Stimulated activated CD4-positive, alpha-beta T cell treated with anti-CD3 and anti-CD28 coated beads, TNF-alpha, amount 100 ng/mL, for 4 hours (primary cell): ENCODE results near the gene AP2A2.

Experiments used
- DNase-seq, 3 experiments: peaks; one replicate each; pipeline ENCODE4 v3.0.0-alpha.2; 2020; ENCODE audit warnings: low read depth in 3 of 3

Gene AP2A2

DNA sequence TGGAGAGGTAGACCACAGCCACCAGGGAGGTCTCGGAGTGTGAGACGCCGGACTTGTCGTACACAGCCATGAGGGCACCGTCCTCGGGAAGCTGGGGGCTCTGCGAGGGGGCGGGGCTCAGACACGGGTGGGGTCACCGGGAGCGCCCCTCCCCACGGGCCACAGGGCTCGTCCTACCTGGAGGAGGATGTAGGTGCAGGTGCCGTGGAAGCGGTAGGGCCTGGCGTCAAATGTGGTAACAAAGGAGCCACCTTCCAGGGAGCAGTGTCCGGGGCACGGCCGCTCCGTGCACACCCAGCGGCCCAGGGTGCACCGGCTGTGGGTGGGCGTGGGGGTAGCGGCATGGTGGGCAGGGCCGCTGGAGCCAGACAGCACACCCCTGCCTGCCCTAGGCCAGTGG is 103.4 kb downstream of the AP2A2 start:
- no peak for DNase-seq

DNA sequence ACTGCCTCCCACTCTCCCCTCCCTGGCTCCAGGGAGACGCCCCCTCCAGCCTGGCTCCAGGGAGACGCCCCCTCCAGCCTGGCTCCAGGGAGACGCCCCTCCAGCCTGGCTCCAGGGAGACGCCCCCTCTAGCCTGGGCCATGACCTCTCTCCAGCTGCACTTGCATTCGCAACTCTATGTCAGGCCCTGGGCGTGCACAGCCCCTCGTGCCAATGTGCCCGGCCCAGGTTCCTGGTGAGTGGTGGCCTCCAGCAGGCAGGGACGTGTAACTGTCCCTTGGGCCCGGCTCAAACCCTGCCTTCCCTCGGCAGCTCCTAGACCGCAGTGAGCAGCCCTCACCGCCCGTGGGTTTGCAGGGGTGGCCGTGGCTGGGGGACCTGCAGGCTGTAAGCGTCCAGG is 104.0 kb downstream of the AP2A2 start:
- DNase-seq, result no peak

DNA sequence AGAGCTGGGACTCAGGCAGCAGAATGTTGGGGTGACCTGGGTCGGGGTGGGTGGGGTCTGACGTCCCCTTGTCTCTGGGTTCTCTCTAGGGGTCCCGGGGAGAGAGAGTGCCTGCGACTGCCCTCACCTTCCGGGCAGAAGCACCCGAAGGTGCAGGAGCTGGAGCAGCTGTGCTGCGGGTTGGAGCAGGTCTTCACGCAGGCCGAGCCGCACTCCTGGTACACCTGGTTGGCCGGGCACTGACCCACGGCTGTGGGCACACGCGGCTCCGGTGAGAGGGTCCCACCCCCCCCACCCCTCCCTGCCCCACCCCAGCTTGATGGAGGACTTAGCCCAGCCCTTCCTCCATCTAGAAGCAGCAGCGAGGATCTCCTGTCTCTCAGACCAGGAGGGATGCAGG is 104.4 kb downstream of the AP2A2 start:
- DNase-seq, result no peak

DNA sequence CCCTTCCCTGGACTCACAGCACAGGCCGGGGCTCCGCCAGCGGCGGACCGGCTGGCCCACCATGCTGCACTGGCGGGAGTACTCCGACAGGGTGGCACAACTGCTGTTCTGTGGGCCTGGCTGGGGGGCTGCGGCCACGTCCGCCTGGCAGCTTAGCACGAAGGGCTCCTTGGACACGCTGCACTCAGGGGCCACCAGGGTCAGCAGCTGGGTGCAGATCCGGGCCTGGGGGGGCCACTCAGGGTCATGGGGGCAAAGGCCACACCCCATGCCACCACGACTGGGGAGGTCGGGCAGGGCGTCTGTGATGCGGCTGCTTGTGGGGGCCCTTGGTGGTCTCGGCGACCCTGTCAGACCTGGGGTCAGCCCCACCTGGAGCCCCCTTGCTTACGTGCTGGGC is 104.9 kb downstream of the AP2A2 start:
- DNase-seq, result no peak

DNA sequence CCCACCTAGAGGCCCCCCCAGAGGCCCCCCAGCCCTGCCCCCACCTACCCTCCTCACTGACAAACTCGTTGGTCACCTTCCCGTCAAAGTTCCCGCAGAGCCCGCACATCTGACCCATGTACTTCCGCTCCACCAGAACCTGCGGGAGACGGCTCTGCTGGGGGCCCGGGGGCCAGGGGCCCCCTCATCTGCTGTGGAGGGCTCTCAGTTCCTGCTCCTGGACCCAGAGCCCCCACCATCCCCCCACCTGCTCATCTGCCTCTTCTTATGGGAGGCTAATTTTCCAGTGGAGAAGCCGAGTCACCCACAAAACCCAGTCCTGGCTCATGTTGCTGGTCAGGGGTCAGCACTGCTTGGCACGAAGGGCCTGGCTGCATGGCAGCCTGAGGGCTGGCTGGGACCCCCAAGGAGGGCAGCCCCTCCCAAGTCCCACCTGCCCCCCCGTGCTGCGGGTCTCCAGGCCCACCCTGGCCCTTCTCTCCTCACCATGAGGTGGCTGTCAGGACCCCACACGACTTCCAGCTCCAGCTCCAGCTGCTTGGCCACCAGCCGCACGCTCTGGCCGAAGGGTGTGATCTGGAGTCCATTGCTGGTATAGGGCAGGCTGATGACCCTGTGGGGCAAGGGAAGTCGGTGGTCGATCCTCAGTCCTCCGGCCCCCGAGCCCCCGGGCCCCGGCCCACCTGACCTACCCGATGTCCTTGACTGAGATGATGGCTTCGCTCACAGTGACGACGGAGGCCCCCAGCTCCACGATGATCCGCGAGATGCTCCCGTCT is 105.6 kb downstream of the AP2A2 start:
- DNase-seq, result no peak

DNA sequence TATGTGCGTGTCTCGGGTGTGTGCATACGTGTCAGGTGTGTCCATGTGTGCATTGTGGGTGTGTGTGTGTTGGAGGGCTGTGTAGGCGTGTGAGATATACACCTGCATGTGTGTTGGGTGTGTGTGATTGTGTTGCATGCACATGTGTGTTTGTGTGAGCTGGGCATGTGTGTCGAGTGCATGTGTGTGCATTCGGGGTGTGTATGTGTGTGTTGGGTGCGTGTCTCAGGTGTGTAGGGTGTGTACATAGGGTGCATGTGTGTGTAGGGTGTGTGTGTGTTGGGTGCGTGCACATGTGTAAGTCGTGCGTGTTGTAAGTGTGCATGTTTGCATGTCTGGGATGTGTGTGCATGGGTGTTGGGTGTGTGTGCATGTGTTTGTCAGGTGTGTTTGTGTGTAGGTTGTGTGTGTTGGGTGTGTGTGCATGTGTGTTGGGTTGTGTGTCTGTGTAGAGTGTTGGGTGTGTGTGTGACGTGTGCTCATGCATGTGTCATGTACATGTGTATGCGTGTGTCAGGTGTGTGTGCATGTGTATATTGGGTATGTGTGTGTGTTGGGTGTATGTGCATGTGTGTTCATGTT is 106.7 kb downstream of the AP2A2 start:
- no peak for DNase-seq

DNA sequence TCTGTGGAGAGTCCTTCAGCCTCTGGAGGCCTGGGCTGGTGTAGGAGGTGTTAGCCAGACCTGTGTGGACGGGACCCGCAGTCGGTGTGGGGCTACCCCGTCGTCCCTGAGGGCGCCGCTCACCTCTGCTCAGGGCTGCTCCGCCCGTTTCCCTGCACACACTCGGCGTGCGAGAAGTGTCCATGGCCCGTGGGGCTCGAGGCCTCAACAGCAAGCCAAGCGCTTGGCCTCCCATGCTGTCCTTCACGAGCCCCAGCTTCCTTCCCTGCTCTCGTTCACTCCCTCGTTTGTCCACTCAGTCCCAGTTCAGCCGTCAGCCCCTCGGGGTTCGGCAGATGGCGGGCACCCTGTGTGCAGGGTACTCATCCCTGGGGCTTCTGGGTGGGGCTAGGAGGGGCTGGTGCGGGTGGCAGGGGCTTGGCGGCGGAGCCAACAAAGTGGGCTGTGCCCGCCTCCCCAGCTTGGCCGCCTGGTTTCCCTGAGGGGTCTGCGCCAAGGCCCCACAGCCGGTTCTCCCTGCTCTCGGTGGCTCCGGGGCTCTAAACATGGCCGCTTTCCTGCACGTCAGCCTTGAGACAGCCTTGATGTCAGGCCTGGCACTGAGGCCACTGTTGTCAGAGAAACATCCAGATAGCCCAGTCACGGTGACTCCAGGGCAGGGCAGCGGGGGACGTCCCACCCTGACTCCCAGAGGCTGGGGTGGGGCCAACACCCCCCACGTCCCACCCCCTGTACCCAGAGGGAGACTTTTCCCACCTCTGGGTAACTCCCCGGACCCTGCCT is 107.5 kb downstream of the AP2A2 start:
- no peak for DNase-seq

DNA sequence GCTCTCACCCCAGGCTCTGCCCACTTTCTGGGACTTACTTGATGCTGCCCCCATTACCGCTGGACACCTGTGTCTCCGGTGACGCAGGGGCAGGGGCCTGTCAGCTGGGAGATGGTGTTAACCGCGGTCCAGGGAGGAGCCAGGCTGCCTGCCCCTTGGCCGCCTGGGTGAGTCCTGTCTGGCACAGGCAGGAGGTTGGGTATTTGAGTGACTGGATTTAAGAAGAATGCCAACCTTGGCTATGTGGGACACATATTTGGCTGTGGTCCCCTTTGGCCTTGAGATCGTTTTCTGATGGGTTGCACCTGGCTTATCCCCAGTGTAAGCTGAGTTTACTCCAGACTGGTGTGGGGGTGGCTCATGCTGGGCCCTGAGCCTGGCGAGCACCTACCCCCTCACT is 108.3 kb downstream of the AP2A2 start:
- no peak for DNase-seq

DNA sequence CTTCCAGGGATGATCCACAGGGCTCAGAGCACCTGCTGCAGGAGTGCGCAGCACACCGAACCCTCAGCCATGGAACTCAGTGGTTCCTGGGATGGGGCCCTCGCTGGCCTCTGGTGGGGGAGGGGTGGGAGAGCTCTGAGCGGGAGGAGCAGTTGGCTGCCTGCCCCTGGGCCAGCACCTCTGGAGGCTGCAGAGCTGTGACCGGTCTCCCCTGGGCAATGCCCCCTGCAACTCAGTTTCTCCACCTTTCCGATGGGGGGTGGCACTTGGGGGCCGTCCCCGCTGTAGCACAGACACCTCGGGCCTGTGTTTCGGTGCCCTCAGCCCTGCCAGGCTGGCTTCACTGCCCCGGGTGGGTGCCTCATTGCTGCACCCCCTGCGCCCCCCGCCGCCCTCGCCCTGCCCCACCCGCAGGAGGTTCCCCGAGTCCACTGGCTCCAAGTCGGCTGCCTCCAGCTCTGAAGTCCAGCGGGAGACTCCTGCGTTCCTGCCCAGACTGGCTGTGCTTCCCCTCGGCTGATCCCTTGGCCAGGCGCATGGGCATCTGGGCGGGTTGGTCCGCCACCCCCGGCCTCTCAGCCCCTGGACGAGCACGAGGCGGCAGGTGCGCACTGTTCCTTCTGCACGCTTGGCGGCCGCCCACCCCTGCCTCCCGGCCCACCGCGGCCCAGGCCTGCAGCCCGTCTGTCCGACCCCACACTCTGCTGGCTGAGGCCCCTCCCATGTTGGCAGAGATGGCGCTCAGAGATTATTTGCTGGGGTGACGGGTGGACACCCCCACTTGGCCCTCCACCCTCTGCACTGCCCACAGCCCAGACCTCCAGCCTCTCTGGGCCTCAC is 109.0 kb downstream of the AP2A2 start:
- no peak for DNase-seq

DNA sequence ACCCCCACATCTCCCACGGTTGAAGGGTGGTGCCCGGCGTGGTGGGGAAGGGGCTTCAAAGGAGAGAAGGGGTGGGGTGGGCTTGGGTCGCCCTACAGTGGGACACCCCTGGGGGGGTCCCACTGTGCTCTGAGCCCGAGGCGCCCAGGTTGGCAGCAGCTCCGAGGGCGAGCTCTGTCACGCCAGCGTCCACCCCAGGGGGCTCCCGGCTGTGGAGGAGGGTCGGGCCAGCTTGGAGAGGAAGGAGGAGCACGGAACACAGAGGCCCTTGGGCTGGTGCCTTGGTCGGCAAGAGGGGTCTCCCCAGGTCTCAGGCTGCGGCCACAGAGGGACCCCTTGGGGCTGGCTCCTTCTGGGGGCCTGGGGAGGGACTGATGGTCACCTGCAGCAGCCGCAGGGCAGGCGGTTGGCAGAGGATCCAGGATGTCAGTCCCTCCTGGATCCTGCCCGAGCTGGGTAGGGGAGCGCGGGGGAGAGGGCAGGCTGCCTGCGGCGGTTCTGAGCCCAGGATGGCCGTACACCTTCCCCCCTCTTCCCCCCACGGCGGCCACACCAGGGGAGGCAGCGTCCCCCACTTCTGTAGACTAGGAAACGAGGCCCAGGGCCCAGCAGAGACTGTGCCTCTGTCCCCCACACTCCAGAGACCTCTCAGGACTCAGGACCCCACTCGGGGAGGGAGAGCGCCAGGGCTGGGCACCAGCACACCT is 110.1 kb downstream of the AP2A2 start:
- no peak for DNase-seq

DNA sequence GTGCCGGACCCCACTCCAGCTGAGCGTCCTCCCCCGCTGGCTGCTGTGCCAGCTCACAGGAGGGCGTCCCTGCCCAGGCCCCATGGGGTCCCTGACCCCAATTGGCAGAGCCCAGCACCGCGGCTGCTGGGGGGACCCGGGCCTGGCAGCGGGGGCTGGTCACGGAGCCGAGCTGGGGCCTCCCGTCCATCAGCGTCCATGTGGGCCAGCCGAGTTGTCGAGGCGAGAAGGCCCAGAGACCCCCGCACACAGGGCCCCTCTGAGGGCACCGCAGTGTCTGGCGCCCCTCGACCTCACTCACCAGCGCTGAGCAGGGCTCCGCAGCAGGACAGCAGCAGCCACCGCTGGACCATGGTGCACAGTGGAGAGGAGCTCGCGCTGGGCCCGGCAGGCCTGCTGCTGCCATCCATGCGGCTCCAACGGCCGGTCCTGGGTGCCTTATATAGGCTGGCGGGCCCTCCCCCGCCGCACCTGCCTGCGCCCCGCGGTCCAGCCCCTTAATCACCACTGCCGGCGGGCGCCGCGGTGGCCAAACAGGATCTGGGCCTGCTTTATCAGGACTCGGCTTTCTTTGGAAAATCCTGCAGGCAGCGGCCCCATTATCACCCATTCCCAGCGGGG is 110.7 kb downstream of the AP2A2 start, which contains the start of gene MUC6:
Gene MUC6, minus strand, starts transcription at position 416 of the 621 bp plus-strand sequence. Its CDS starts 63 bp downstream, at position 353.
- DNase-seq, result no peak

DNA sequence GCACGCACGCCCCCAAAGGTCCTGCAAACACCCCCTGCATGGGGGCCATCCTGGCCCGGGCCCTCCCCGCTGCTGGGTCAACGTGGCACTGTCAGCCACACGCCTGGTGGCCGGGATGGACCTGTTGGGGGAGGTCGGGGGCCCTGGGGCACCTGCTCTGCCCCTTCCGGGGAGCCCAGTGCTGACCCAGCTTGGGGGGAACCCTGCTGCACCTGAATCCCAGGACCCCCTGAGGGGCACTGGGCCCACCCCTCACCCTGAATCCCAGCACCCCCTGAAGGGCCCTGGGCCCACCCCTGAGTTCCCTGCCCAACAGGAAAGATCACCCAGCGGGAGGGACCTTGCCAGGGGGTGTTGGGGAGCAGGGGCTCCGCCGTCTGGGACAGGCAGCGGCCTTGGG is 111.3 kb downstream of the AP2A2 start:
- no peak for DNase-seq

DNA sequence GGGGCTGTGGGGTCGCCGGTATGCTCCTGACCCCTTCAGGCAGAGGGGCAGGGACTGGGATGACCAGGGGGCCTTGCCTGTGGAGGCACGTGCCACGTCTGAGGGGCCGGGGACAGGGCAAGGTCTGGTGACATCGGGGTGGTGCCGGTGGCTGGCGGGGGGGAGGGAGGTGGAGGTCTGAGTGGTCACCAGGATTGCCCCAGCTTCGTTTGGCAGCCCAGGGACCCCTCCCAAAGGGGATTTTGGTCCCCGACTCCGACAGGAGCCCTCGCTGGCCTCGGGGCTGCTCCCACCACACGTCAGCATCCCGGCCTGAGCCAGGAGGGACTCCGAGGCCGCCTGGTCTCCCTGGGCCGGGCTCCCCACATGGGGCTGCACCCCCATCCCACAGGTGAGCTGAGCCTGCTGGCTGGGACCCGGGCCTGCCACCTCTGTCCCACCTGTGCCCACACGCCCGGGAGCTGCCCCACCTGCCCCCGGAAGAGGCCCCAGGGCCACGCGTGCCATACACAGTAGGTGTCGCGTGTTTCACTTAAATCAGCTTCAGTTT is 111.9 kb downstream of the AP2A2 start:
- no peak for DNase-seq

DNA sequence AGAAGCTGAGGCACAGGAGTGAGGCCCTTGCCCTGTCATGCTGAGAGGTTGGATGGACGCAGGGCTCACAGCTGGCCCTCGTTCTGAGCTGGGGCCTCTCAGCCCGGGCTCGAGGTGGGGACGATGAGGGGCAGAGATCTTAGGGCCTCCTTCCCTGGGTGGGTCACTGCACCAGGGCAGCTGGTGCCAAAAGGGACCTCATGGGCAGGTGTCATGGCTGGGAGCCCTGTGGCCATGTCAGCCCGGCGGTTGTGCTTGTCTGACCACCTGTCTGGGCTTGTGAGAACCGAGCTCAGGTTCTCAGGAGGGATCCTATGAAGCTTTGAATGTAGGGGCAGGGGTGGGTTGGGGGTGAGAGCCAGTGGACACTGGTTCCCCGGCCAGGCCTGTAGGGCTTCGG is 112.7 kb downstream of the AP2A2 start:
- no peak for DNase-seq

DNA sequence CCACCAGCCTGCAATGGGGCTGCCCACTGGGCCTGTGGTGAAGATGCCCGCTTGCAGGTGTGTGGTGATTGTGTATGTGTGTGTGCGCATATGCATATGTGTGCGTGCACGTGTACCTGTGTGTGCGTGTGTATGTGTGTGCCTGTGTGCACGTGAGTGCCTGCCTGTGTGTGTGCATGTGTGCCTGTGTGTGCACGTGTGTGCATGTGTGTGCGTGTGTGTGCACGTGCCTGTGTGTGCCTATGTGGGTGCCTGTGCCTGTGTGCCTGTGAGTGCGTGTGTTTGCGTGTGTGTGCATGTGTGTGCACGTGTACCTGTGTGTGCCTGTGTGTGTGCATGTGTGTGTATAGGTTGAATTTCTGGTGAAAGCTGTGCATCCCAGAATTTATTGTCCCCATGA is 113.3 kb downstream of the AP2A2 start:
- DNase-seq, result no peak

DNA sequence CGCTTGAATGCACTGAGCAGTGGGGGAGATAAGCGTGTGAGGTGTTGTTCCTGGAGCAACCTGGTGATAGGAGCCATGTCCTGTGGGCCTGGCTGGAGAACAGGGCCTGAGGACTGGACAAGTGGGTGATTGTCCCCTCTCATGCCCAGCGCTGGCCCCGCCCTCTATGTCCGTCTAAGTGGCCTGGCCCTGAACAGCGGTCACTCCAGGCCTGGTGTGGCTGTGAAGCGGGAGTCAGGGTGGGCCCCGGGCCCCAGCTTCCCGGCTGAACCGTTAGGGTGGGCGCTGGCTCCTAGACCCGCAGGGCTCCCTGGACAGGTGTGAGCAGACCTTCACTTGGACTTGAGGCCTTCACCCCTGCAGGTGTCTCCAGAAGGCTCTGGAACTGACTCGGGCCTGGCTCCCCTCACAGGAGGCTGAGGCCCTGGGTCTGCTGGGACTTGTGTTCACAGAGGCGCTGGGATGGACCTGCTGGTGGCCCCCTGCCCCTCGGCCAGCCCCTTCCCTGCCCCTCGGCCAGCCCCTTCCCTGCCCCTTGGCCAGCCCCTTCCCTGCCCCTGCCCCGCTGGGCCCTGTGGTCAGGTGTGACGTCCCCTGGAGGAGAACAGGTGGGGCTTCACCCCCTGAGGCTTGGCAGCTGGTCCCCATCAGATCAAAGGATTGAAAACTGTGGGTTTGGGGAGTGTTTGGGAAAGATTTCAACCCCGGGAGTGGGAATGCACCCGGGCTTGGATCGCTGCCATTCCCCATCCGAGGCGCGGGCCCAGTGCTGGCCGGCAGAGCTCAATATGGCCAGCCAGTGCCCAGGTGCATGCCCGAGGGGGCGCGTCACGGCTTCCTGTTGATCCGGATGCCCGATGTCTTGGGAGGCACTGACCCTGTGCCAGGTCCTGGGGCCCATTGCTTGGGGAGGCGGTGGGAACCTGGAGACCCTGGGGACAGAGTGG is 114.1 kb downstream of the AP2A2 start:
- no peak for DNase-seq

DNA sequence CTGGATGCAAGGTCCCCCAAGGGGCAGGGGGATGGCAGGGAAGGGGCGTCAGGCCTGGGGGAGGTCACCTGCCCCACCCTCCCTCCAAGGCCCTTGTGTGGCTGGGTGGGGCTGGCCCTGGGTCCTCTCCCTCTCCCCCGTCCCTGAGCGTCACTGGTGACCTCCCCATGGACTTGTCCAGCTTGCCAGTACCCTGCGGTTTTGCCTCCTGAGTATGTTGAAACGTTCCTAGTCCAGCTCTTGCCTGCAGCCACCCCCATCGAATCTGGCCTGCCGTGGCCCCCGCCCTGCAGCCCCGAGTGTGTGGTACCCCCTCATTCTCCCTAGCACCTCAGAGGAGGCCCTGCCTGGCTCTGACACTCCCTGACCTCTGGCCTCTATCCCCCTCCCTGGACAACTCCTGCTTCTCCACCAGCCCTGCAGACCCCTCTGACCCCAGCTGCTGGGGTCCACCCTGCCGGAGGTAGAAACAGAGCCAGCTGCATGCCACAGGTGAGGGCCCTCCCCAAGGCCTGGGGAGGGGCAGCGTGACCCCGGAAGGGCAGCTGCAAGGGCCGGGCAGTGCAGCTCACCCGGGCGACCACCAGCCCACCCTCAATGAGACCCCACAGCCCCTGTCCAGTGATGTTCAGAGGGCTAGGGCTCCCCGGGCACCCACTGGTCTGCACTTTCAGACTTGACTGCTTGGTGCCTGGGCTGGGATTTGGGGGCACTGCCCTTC is 114.9 kb downstream of the AP2A2 start:
- DNase-seq, result no peak

DNA sequence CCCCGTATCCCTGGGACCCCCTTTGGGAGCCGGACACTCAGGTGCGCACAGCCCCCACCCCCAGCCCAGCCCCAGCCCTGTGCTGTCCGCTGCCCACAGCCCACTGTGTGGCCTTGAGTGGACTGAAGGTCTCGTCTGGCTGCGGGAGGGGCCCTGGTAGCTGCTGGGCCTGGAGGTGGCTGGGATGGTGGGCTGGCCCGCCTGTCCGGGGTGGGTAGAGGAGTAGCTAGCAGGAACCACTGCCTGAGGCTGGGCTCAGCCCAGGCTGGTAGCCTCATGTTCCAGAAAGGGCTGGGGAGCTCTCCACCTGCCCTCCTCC is 115.4 kb downstream of the AP2A2 start:
- DNase-seq, result no peak

DNA sequence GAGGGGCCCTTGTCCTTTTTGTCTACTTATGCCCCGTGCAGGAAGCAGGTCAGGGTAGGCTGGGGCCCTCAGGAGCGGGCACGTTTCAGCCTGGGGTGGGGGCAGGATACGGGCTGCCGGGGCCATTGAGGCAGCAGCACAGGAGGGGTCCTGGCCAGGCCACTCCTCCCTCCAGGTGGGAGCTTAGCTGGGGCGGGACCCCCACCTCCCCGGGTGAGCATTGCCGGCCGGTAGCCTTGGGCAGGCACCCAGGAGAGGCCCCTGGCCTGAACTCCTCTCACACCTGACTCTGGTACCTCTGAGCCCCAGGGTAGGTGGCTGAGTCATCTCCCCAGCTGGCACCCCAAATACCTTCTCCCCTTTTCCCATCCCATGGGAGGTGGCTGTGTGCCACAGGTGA is 115.8 kb downstream of the AP2A2 start:
- DNase-seq, result no peak
